ENCODE measurements around the gene URB2.

DNA sequence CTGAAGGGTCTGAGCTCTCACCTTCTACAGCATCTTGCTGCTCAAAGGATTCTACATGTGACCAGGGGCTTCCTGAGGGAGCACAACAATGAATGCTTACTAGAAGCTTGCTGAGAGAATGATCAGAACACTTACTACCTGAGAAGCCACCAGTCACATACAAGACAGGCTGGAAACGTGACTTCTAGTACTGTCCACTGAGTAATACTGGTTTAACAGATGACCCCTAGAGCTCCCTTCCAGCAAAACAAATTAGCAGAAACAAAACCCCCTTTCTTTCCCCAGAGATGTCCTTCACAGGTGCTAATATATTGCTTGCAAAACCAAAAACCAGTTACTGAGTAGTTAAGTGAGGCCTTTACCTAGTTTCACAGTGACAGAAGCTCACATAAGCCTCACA, 2.2 kb upstream of the URB2 start:
- TF ChIP-seq JUN (CRISPR knock-in tag; IDR thresholded peaks at IDR 0.05) (no peak), USF2 (CRISPR knock-in tag; IDR thresholded peaks at IDR 0.05) (no peak), AFF4 (CRISPR knock-in tag; IDR thresholded peaks at IDR 0.05; ENCODE audit: borderline replicate concordance) (no peak), ATF3 (CRISPR knock-in tag; conservative IDR thresholded peaks at IDR 0.05) (no peak)
- TF ChIP-seq, protein P1, sequence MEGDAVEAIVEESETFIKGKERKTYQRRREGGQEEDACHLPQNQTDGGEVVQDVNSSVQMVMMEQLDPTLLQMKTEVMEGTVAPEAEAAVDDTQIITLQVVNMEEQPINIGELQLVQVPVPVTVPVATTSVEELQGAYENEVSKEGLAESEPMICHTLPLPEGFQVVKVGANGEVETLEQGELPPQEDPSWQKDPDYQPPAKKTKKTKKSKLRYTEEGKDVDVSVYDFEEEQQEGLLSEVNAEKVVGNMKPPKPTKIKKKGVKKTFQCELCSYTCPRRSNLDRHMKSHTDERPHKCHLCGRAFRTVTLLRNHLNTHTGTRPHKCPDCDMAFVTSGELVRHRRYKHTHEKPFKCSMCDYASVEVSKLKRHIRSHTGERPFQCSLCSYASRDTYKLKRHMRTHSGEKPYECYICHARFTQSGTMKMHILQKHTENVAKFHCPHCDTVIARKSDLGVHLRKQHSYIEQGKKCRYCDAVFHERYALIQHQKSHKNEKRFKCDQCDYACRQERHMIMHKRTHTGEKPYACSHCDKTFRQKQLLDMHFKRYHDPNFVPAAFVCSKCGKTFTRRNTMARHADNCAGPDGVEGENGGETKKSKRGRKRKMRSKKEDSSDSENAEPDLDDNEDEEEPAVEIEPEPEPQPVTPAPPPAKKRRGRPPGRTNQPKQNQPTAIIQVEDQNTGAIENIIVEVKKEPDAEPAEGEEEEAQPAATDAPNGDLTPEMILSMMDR (IDR thresholded peaks at IDR 0.05): no peak

Data from WTC11 (cell line).